GM11168 (cell line): ENCODE results near the gene SLC13A5.
"Not testable (repeated sequence)": the region's sequence is repeated elsewhere in the genome, so short reads cannot be mapped to it uniquely, and the experiment has no call there.

Source experiments
- in situ Hi-C: fragments of 300-500 bp; cut with MboI; formaldehyde crosslinking; loops from one replicate; pipeline ENCODE4 v1.12.0; 2022; ENCODE audit warnings: low sequenced_read_pairs; ENCODE audit not compliant: unreplicated experiment

Gene SLC13A5

DNA sequence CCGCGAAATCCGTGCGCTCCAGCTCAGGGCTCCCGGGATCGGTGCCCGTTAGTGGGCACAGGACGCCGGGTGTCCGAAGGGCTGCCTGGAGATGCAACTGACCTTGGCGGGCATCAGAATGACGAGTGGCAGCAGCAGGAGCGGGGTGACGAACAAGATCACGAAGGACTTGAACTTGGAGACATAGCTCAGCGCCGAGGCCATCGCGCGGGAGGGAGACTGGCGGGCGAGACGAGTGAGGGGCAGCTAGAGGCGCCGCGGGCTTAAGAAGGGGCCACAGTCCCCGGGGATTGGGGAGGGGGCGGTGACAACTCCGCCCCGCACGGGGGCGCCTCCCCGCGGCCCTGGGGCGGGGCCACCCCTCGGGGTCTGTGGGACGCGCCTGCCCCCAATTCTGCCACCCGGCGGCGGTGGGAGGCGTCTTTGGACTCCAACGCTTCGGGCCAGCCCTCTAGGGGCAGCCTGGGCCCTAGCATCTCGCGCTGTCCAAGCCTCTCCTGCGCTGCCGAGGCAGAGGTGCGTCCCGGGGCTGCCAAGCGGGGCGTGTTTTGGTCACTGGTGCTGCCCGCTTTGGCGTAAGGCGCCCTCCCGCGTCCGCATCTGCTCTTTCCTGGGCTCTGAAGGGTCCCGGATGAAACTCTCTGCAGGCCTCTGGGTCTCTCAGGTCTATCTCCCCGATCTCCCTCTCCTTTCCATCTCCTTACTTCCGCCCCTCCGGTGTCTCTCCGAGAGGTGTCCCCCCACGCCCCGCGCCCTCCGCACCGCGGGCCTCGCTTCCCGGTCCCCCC is at the start of gene SLC13A5:
TSS of gene SLC13A5 (minus strand) at position 240 of the 788 bp plus-strand sequence. CDS start at position 204, 36 bp downstream.
- in situ Hi-C loops = no loop called here

DNA sequence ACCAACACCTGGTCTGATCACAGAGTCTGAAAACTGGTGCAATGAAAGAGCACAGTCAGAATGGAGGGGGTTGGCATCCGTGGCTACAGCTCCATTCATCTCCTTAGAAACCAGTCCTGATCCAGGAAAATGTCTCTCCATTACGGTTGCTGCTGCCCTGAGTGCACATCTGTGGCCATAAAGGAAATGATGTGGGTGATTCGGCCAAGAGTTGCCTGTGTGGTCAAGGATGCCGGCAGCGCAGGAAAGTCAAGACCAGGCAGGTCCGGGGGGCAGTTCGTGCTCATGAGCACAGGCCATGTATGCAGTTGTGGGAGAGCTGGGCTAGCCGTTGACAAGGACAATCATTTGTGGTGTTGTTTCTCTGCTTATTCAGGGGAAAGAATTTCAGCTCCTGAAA is 48.6 kb upstream of the SLC13A5 start:
- in situ Hi-C loops = no loop called here

DNA sequence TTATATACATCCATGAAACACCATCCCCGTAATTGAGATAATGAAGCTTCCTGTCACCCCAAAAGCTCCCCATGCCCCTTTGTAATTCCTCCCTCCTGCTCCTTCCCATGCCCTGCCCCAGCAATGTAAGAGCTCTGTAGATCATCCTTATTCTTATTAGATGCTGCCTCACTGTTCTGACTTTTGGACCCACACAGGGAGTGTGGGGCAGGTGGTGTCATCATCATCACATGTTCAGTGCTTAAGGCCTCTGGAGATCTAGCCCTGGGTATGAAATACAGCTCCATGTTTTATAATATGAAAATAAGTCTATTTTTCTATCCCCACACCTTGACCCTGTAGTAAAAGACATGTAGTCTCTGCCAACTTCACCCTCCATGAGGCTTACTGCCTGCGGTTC is 44.6 kb upstream of the SLC13A5 start:
- in situ Hi-C loops = no loop called here

DNA sequence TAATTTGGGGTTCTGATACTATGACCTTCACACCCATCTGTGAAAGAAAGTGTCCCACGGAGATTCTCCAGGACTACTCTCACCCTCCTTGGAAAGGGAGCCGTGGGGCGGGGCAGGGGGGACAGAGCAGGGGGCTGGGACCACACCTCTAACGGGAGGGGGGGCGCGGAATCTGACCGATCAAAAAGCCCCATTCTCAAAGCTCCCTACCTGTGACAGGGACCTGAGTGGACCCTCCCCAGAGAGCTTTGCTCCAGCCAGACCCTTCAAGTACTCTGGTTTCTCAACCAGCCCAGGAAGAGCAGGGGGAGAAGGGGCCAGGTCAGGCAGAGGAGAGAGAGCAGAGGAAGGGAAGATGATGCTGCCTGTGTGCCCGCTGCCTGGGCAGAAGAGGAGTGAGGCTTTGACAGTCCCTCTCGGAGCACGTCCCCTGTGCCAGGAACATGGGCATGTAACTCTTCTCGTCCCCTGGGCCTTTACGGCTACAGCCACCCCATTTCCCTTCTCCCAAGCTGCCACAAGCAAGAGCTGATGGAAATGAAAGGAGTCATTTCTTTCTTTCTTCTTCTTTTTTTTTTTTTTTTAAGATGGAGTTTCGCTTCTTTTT is 43.4 kb upstream of the SLC13A5 start:
- in situ Hi-C loops = no loop called here

DNA sequence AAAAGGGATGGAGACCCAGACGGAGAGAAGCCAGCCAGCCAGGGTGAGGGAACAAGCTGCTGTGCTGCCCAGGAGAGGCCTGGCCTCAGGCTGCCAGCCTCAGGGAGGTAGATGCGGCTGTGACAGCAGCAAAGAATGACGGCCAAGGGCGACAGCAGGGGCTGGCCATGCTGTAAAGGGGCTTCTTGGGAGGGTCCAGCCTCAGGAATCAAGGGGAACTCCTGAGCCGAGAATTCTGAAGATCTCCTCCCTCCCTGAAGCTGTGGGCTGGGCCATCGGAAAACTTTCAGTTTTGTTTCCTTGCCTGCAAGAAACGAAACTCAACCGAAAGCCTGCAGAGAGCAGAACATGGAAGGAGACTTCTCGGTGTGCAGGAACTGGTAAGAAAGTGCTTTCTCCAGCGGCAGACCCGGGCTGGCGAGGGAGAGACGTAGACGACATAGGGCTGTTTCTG is 42.6 kb upstream of the SLC13A5 start, which contains the start of gene XAF1:
TSS of gene XAF1 (plus strand) at position 316 of the 454 bp plus-strand sequence. CDS start at position 349, 33 bp downstream.
- in situ Hi-C loops = no loop called here

GRCh38 chr17:6755281-6755680 is 42.1 kb upstream of the SLC13A5 start:
- in situ Hi-C loops = no loop called here

- in situ Hi-C loops = no loop called here
Measured at GRCh38 chr17:6753546-6753945, 40.4 kb upstream of the SLC13A5 start.

DNA sequence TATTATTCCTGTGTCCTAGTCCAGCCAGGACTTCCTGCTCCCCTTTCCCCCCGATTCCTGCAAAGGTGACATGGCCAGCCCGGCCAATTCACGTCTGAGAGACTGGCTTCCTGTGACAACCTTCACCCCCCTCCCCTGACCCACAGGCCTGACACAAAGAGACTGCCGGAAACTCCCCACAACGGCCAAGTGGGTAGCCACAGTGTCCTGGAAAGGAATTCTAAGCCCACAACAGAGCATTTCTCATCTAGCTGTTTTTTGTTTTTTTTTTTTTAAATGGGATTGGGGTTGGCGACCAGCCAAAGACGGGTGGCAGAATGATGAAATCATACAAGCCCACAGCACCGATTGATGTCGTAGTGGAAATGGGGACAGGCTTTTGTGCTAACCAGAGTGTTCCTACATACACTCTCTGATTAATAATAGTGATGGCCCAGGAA is 39.9 kb upstream of the SLC13A5 start:
- in situ Hi-C loops = no loop called here

GRCh38 chr17:6752068-6752909 is 39.1 kb upstream of the SLC13A5 start:
- in situ Hi-C loops = no loop called here

GRCh38 chr17:6749519-6749918 is 36.4 kb upstream of the SLC13A5 start:
- in situ Hi-C loops = no loop called here

- in situ Hi-C loops = no loop called here
Measured at GRCh38 chr17:6748617-6749016, 35.4 kb upstream of the SLC13A5 start.

DNA sequence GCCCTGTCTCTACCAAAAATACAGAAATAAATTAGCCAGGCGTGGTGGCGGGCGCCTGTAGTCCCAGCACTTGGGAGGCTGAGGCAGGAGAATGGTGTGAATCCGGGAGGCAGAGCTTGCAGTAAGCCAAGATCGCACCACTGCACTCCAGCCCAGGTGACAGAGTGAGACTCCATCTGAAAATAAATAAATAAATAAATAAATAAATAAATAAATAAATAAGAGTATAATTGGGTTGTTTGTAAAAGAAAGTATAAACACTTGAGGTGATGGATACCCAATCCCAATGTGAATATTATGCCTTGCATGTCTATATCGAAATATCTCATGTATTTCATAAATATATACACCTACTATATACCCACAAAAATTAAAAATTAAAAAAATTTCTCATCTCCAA is 33.5 kb upstream of the SLC13A5 start:
- in situ Hi-C loops = not testable (repeated sequence)

- in situ Hi-C loops = no loop called here
Measured at GRCh38 chr17:6729531-6729930, 16.4 kb upstream of the SLC13A5 start.

DNA sequence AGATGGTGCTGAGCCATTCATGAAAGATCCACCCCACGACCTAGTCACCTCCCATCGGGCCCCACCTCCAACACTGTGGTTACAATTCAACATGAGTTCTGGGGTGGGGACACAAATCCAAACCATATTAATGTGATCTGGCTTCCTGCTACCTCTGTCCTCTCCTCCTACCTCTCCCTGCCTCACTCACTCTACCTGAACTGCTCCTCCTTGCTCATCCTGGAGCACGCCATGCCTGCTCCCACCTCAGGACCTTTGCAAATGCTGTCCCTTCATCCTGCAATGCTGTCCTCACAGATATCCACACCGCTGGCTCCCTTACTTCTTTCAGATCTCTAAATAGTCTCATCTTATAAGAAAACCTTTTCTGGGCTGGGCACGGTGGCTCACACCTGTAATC is 10.8 kb upstream of the SLC13A5 start:
- in situ Hi-C loops = no loop called here

DNA sequence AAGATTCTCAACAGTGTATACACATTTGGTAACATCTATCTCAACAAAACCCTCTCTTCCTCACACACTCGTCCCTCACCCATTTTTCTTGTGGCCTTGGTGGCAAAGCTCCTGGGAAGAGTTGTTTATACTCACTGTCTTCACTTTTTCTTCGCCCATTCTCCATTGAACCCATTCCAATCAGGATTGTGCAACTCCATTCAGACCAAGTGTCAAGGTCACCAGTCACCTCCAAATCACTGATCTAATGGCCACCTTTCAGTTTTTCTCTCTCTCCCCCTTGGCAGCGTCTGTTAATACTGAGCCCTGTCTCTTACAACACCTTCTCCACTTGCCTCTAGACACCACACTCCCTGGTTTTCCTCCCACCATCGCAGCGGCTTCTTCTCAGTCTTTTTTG is 8.6 kb upstream of the SLC13A5 start:
- in situ Hi-C loops = no loop called here

DNA sequence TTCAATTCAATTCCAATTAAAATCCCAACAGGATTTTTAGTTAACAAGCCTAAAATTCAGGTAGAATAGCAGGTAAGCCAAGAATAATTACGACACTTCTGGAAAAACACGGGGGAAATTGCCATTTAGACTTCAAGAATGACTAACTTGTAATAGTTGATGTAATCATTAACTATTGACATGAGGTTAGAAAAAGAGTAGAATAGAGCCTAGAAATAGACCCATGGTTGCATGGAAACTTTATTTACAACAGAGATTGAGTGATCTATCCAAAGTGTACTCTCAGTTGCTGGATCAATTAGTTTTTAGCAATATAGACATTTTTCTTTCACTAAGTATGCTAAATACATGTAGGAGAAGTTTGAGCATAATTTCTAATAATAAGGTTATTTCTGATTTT is 3.6 kb upstream of the SLC13A5 start:
- in situ Hi-C loops = no loop called here

- in situ Hi-C loops = no loop called here
Measured at GRCh38 chr17:6714315-6714874, 1.2 kb upstream of the SLC13A5 start.

GRCh38 chr17:6713918-6714271 is 726 bp upstream of the SLC13A5 start:
- in situ Hi-C loops = no loop called here

GRCh38 chr17:6712854-6713129 is 377 bp downstream of the SLC13A5 start:
- in situ Hi-C loops = no loop called here

DNA sequence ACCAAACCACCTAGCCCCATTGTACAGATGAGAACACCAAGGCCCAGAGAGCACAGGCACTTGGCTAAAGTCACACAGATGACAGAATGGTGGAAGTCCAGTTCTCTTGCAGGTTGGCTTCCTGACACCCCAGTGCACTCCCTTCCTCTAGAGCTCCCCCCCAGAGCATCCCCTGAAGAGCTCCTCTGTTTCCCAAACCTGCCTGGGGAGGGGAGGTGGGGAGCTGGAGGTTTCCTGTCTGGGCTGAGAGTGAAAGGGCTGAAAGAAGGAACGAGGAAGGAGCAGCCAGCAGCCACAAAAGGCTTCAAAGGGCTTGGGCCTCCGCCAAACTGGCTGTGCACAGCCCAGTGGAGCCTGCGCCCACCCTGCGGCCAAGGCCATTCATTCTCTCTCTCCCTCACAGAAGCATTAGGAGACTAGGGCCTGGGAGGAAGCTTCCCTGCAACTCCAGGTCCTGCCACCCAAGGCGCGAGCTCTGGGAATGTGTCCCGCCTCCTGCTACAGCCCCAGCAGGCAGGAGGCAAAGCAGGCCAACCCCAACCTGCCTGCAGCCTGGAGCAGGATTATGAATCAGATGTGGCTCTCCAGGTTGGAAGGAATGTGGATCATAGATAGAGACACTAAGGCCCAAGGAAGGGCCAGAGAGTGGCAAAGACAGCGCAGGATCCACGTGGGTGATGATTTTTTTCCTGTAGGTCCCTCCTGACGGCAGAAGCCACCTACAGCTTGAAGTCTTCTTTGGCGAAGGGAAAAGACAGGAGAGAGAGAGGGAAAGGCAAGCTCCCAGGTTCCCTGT is 913 bp downstream of the SLC13A5 start:
- in situ Hi-C loops = no loop called here
